SK-N-SH (cell line): Measurements from ENCODE around the gene NRM. TPM values are rescaled to one million over a fixed set of nuclear protein-coding genes. Genes with fewer than 3 reads are reported as not detected.
"Not testable (repeated sequence)": the region's sequence is repeated elsewhere in the genome, so short reads cannot be mapped to it uniquely, and the experiment has no call there.

Experiments
- CTCF ChIA-PET: fragments of 300-600, 350-600 bp; formaldehyde crosslinking; extraction: SDS; loops from one replicate; lab custom pipeline; 2021; lab: Yijun Ruan, JAX
- POLR2A ChIA-PET: fragments of 350-600 bp; sonication (Branson Sonifier 250); formaldehyde crosslinking; extraction: SDS; loops from one replicate; lab custom pipeline; 2020; ENCODE audit warnings: antibody characterized with exemption, inconsistent platforms; lab: Yijun Ruan, JAX
- DNase-seq: peaks from one replicate; pipeline ENCODE4 v3.0.0; 2012
- H2AFZ ChIP-seq: fragments of 200-600 bp; sonication (generic); 2 replicates; pipeline ENCODE4 v1.8.1; 2016; ENCODE audit warnings: antibody characterized with exemption, mild to moderate bottlenecking, low read depth
- H3F3A ChIP-seq: fragments of 200-600 bp; sonication (generic); replicated peaks from 2 replicates; pipeline ENCODE3; 2016; ENCODE audit warnings: antibody characterized with exemption, mild to moderate bottlenecking; ENCODE audit not compliant: insufficient read depth
- H3K27ac ChIP-seq, 2 experiments: fragments of 200-500 bp in 1 of 2; fragments of 200-600 bp in 1 of 2; sonication (Bioruptor generic) in 1 of 2; sonication (generic), shearing (Covaris generic) in 1 of 2; 2 replicates each; pipeline versions ENCODE4 v1.5.1 to v1.6.1; 2014 to 2016; ENCODE audit warnings: low read depth in 2 of 2, inconsistent platforms in 1 of 2, low read length in 1 of 2, mild to moderate bottlenecking in 1 of 2, mixed read lengths in 1 of 2
- H3K27me3 ChIP-seq: fragments of 200-600 bp; sonication (generic), shearing (Covaris generic); 2 replicates; pipeline ENCODE4 v1.6.1; 2016; ENCODE audit warnings: mixed run types; ENCODE audit not compliant: insufficient read depth
- H3K36me3 ChIP-seq, 2 experiments: fragments of 200-500 bp in 1 of 2; fragments of 200-600 bp in 1 of 2; sonication (Bioruptor generic) in 1 of 2; sonication (generic) in 1 of 2; replicated peaks in 1 of 2; 2 replicates each; pipeline versions ENCODE3 to v1.5.1; 2014 to 2016; ENCODE audit warnings: low read length in 1 of 2, mild to moderate bottlenecking in 1 of 2; ENCODE audit not compliant: insufficient read depth in 2 of 2, control insufficient read depth in 1 of 2
- H3K4me1 ChIP-seq, 2 experiments: fragments of 200-500 bp in 1 of 2; fragments of 200-600 bp in 1 of 2; sonication (Bioruptor generic) in 1 of 2; sonication (generic), shearing (Covaris generic) in 1 of 2; 2 replicates each; pipeline versions ENCODE4 v1.5.1 to v1.6.1; 2014 to 2016; ENCODE audit warnings: low read depth in 1 of 2, low read length in 1 of 2, mixed run types in 1 of 2; ENCODE audit not compliant: insufficient read depth in 2 of 2, control insufficient read depth in 1 of 2
- H3K4me2 ChIP-seq: fragments of 200-600 bp; sonication (generic), shearing (Covaris generic); 2 replicates; pipeline ENCODE4 v1.6.1; 2017; ENCODE audit warnings: mixed run types
- H3K4me3 ChIP-seq, 2 experiments: fragments of 200-500 bp in 1 of 2; fragments of 200-600 bp in 1 of 2; sonication (Bioruptor generic) in 1 of 2; sonication (generic), shearing (Covaris generic) in 1 of 2; 2 replicates each; pipeline versions ENCODE4 v1.5.1 to v1.8.1; 2014 to 2016; ENCODE audit warnings: low read depth in 2 of 2, inconsistent platforms in 1 of 2, low read length in 1 of 2, mild to moderate bottlenecking in 1 of 2, mixed read lengths in 1 of 2, moderate library complexity in 1 of 2
- H3K79me2 ChIP-seq: fragments of 200-600 bp; sonication (generic); 2 replicates; pipeline ENCODE4 v1.8.1; 2017; ENCODE audit warnings: mild to moderate bottlenecking; ENCODE audit not compliant: insufficient read depth
- H3K9ac ChIP-seq: fragments of 200-600 bp; sonication (generic); 2 replicates; pipeline ENCODE4 v1.6.1; 2017; ENCODE audit warnings: mixed run types
- H3K9me2 ChIP-seq: fragments of 200-600 bp; sonication (generic); 2 replicates; pipeline ENCODE4 v1.6.1; 2017; ENCODE audit warnings: mixed run types
- H3K9me3 ChIP-seq: fragments of 200-600 bp; sonication (generic); 2 replicates; pipeline ENCODE4 v1.6.1; 2017; ENCODE audit warnings: mixed run types, mild to moderate bottlenecking, moderate library complexity
- H4K20me1 ChIP-seq: fragments of 200-600 bp; sonication (generic); 2 replicates; pipeline ENCODE4 v1.6.1; 2017; ENCODE audit warnings: mild to moderate bottlenecking, mixed run types; ENCODE audit not compliant: insufficient read depth
- ELF1 ChIP-seq: IDR thresholded peaks from 2 replicates; pipeline ENCODE4 v1.4.0; 2012
- EP300 ChIP-seq, 2 experiments: IDR thresholded peaks; 2 replicates each; pipeline versions ENCODE4 v1.4.0 to v1.6.1; 2012; ENCODE audit warnings: borderline replicate concordance in 1 of 2, low read depth in 1 of 2, low read length in 1 of 2
- EZH2phosphoT487 ChIP-seq: fragments of 200-600 bp; sonication (generic); IDR thresholded peaks from 2 replicates; pipeline ENCODE4 v1.6.1; 2017; ENCODE audit warnings: low read depth, mixed run types, mild to moderate bottlenecking, antibody characterized with exemption, moderate library complexity, borderline replicate concordance
- FOXM1 ChIP-seq: IDR thresholded peaks from 2 replicates; pipeline ENCODE4 v1.4.0; 2012; ENCODE audit warnings: low read depth, mild to moderate bottlenecking
- GABPA ChIP-seq: IDR thresholded peaks from 2 replicates; pipeline ENCODE4 v1.4.0; 2012; ENCODE audit warnings: low read depth, mild to moderate bottlenecking
- GATA2 ChIP-seq: sonication (generic); formaldehyde crosslinking; IDR thresholded peaks from 2 replicates; pipeline ENCODE4 v1.5.0; 2020; ENCODE audit warnings: mild to moderate bottlenecking, missing genetic modification reagents
- MXI1 ChIP-seq: IDR thresholded peaks from 2 replicates; pipeline ENCODE4 v1.6.1; 2012; ENCODE audit warnings: mild to moderate bottlenecking, low read depth, low read length, improper control_type of control experiment
- RCOR1 ChIP-seq: fragments of 150-350 bp; IDR thresholded peaks from 2 replicates; pipeline ENCODE4 v1.6.1; 2017; ENCODE audit warnings: antibody characterized with exemption, low read length
- RFX5 ChIP-seq: IDR thresholded peaks from 2 replicates; pipeline ENCODE4 v1.6.1; 2012; ENCODE audit warnings: mild to moderate bottlenecking, improper control_type of control experiment, low read length
- SIN3A ChIP-seq: IDR thresholded peaks from 2 replicates; pipeline ENCODE4 v1.6.1; 2012; ENCODE audit warnings: low read depth, mild to moderate bottlenecking, low read length, moderate library complexity, borderline replicate concordance
- TAF1 ChIP-seq: IDR thresholded peaks from 2 replicates; pipeline ENCODE4 v1.6.1; 2012; ENCODE audit warnings: low read depth, mild to moderate bottlenecking, low read length, moderate library complexity, borderline replicate concordance
- TCF12 ChIP-seq: IDR thresholded peaks from 2 replicates; pipeline ENCODE4 v1.4.0; 2012
- TEAD4 ChIP-seq: IDR thresholded peaks from 2 replicates; pipeline ENCODE4 v1.4.0; 2012; ENCODE audit warnings: mild to moderate bottlenecking, borderline replicate concordance; ENCODE audit not compliant: insufficient read depth
- WGBS: methylation state at CpG from one replicate; pipeline ENCODE4 v1.1.6; 2017; ENCODE audit warnings: low lambda C conversion rate; 5-methylcytosine and 5-hydroxymethylcytosine counted together
- polyA plus RNA-seq, 3 experiments: library from polyadenylated mRNA; depleted of rRNA; stranded (reverse); fragments of >200 nt; gene quantifications; 2 replicates each; pipeline ENCODE4 v1.2.3, GENCODE V29; 2012
- TF ChIP-seq, protein P1 (sequence below): fragments of 150-350 bp; IDR thresholded peaks from 2 replicates; pipeline ENCODE4 v1.6.1; 2017; ENCODE audit warnings: antibody characterized with exemption, low read length, low read depth, borderline replicate concordance
- TF ChIP-seq, protein P2 (sequence below): fragments of 200-600 bp; sonication (generic); IDR thresholded peaks from 2 replicates; pipeline ENCODE4 v1.6.1; 2017; ENCODE audit warnings: antibody characterized with exemption, mild to moderate bottlenecking, moderate library complexity
- TF ChIP-seq, protein P3 (sequence below): IDR thresholded peaks from 2 replicates; pipeline ENCODE4; 2012
- TF ChIP-seq, protein P4 (sequence below): IDR thresholded peaks from 2 replicates; pipeline ENCODE4 v1.4.0; 2012; ENCODE audit warnings: low read depth

The NRM gene
- polyA plus RNA-seq, 1 of the 3 experiments (the other 2 are of a cell fraction): 26.8 TPM

DNA sequence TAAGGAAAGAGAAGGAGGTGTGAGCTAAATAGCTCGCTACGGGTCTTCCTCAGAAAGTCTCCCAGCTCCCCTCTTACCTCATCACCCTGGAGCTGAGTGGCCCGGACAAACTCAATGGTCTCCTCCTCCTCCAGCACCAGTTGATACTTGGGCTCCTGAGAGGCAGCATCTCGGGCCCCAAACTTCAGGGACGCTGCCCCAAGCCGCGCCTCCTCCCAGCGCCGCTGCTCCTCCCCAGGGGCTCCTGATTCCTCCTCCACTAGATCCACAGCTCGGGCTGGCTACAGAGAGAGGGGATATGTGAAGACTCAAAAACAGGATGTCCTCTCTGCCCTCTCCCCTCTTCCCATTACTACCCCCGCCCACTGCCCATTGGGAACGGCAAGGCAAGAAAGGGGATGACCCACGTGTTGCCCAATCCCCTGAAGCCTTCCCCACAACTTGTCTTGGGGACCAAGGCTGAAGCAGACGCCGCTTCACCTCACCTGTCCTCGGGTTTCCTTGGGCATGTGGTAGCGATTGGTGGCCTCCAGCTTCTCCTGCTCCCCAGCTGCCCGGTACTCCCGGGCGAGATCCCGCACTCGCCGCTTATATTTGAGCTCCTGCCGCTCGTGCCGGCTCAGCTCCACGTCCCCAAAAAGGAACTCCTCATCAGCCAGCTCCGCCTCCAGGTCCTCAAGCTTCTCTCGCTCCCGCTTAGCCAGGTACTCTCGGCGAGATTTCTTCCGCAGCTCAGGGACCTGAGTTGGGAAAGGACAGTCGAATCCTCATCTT is 25.6 kb downstream of the NRM start:
- no peak for TF ChIP-seq MXI1
- TF ChIP-seq RFX5: no peak
- TF ChIP-seq GATA2 (CRISPR knock-in tag): no peak
- no peak for TF ChIP-seq EP300 (IDR thresholded peaks at IDR 0.05; ENCODE audit: borderline replicate concordance in 1 of 2, low read depth in 1 of 2, low read length in 1 of 2)
- no peak for TF ChIP-seq EZH2phosphoT487
- TF ChIP-seq, protein P1, sequence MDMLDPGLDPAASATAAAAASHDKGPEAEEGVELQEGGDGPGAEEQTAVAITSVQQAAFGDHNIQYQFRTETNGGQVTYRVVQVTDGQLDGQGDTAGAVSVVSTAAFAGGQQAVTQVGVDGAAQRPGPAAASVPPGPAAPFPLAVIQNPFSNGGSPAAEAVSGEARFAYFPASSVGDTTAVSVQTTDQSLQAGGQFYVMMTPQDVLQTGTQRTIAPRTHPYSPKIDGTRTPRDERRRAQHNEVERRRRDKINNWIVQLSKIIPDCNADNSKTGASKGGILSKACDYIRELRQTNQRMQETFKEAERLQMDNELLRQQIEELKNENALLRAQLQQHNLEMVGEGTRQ: no peak
- WGBS: 96% methylated on average over 34 of the region's 34 CpGs
- H3K36me3 ChIP-seq: peaks cover 60 to 61% of the 10 kb centered on the region in 2 experiments
- ChIA-PET POLR2A (no interaction called here), CTCF (interaction anchor here (0.9 to 2.2 kb wide), 6 partner anchors 7 to 66 kb away, joined by 3 to 19 read pairs (median 4); partner anchors contain the start of gene DHX16)
- H3K27me3 ChIP-seq: no peaks in the 10 kb centered on the region
- no peak overlapping the region for H2AFZ ChIP-seq
- H3K9me2 ChIP-seq: no peaks in the 10 kb centered on the region
- H3K4me2 ChIP-seq: no peak overlapping the region
- no peak for DNase-seq
- H3K79me2 ChIP-seq: peaks cover 9% of the 10 kb centered on the region; the same call in 1 of the 2 replicates
- no peaks in the 10 kb centered on the region for H4K20me1 ChIP-seq
- no peaks in the 10 kb centered on the region for H3K9me3 ChIP-seq
- no peaks in the 10 kb centered on the region for H3K4me1 ChIP-seq
- H3K9ac ChIP-seq: no peak overlapping the region
- no peak overlapping the region for H3K27ac ChIP-seq
- no peaks in the 10 kb centered on the region for H3F3A ChIP-seq
- no peak overlapping the region for H3K4me3 ChIP-seq

DNA sequence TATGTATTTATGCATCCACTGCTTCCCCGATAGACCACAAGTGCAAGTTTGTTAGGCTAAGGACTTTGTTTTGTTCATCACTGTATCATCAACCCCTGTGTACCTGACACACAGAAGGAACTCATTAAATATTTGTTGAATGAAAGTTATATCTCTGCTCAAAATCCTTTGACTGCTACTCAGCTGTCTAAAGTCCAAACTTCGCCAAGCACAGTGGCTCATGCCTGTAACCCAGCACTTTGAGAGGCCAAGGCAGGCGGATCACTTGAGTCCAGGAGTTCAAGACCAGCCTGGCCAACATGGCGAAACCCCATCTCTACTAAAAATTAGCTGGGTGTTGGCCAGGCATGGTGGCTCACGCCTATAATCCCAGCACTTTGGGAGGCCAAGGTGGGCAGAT is 32.9 kb downstream of the NRM start:
- H3K4me2 ChIP-seq, H3K9ac ChIP-seq, H3K79me2 ChIP-seq, DNase-seq, H3K27me3 ChIP-seq, H3K4me1 ChIP-seq, H3K9me2 ChIP-seq, H3F3A ChIP-seq, H3K9me3 ChIP-seq, POLR2A ChIA-PET, H2AFZ ChIP-seq, H3K4me3 ChIP-seq, H3K27ac ChIP-seq, H4K20me1 ChIP-seq: not testable (repeated sequence)
- 94% methylated on average over 5 of the region's 5 CpGs for WGBS
- CTCF ChIA-PET: interaction anchor here (1.4 kb wide), 1 partner anchor 73 kb away, joined by 3 read pairs; no protein-coding TSS in a partner anchor
- H3K36me3 ChIP-seq: peaks cover 42 to 67% of the 10 kb centered on the region in 2 experiments

DNA sequence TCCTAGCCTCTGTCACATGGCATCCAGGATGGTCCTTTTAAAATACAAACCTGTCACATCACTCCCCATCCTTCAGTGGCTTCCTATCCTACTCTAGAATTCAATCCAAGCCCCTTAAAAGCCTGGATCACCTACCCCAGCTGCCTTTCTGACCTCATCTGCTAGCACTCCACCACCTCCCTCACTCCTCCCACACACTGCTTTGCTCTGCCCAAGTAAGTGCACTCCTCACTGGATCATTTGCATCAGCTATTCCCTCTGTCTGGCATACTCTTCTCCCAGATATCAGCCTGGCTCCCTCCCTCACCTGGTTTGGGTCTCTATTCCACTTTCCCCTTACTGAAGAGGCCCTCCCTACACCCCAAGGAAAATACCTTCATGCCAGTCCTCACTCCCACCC is 33.3 kb downstream of the NRM start:
- Histone ChIP-seq H3K4me2 (no peak overlapping the region), H3K9me3 (no peaks in the 10 kb centered on the region), H2AFZ (no peak overlapping the region), H3K9ac (no peak overlapping the region), H3K36me3 (peaks cover 39 to 66% of the 10 kb centered on the region in 2 experiments), H3K27ac (no peak overlapping the region), H3K9me2 (no peaks in the 10 kb centered on the region), H4K20me1 (no peaks in the 10 kb centered on the region), H3K79me2 (no peaks in the 10 kb centered on the region), H3K27me3 (no peaks in the 10 kb centered on the region), H3K4me1 (no peaks in the 10 kb centered on the region), H3F3A (peaks cover 4% of the 10 kb centered on the region), H3K4me3 (no peak overlapping the region)
- TF ChIP-seq RCOR1 (no peak), EZH2phosphoT487 (no peak), TCF12 (no peak), FOXM1 (no peak), TEAD4 (no peak), TAF1 (no peak), ELF1 (no peak), SIN3A (no peak), MXI1 (no peak), GABPA (no peak)
- TF ChIP-seq, protein P2, sequence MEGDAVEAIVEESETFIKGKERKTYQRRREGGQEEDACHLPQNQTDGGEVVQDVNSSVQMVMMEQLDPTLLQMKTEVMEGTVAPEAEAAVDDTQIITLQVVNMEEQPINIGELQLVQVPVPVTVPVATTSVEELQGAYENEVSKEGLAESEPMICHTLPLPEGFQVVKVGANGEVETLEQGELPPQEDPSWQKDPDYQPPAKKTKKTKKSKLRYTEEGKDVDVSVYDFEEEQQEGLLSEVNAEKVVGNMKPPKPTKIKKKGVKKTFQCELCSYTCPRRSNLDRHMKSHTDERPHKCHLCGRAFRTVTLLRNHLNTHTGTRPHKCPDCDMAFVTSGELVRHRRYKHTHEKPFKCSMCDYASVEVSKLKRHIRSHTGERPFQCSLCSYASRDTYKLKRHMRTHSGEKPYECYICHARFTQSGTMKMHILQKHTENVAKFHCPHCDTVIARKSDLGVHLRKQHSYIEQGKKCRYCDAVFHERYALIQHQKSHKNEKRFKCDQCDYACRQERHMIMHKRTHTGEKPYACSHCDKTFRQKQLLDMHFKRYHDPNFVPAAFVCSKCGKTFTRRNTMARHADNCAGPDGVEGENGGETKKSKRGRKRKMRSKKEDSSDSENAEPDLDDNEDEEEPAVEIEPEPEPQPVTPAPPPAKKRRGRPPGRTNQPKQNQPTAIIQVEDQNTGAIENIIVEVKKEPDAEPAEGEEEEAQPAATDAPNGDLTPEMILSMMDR: no peak
- TF ChIP-seq, protein P3, sequence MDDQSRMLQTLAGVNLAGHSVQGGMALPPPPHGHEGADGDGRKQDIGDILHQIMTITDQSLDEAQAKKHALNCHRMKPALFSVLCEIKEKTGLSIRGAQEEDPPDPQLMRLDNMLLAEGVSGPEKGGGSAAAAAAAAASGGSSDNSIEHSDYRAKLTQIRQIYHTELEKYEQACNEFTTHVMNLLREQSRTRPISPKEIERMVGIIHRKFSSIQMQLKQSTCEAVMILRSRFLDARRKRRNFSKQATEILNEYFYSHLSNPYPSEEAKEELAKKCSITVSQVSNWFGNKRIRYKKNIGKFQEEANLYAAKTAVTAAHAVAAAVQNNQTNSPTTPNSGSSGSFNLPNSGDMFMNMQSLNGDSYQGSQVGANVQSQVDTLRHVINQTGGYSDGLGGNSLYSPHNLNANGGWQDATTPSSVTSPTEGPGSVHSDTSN: no peak
- TF ChIP-seq, protein P4, sequence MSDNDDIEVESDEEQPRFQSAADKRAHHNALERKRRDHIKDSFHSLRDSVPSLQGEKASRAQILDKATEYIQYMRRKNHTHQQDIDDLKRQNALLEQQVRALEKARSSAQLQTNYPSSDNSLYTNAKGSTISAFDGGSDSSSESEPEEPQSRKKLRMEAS: no peak
- DNase-seq: no peak
- POLR2A ChIA-PET: no interaction called here
- CTCF ChIA-PET: interaction anchor here (1.0 to 1.2 kb wide), 2 partner anchors 22 to 44 kb away, joined by 3 to 4 read pairs; no protein-coding TSS in a partner anchor
